Type B pancreatic cell (in vitro differentiated cells): Measurements from ENCODE around the gene CYB5RL. TPM values are rescaled to one million over a fixed set of nuclear protein-coding genes. Genes with fewer than 3 reads are reported as not detected.

Experiments
- DNase-seq: peaks from one replicate; pipeline ENCODE4 v3.0.0; 2021; ENCODE audit warnings: mixed read lengths; ENCODE audit not compliant: unreplicated experiment; ENCODE audit errors: extremely low spot score
- H3K27ac Mint-ChIP-seq: 2 replicates; pipeline ENCODE4 v1.8.0; 2021; ENCODE audit warnings: mild to moderate bottlenecking, mixed read lengths
- H3K27me3 Mint-ChIP-seq: 2 replicates; pipeline ENCODE4 v1.8.0; 2021; ENCODE audit warnings: mixed read lengths
- H3K36me3 Mint-ChIP-seq: 2 replicates; pipeline ENCODE4 v1.8.0; 2021; ENCODE audit warnings: mixed read lengths
- H3K4me1 Mint-ChIP-seq: one replicate; pipeline ENCODE4 v1.8.0; 2021; ENCODE audit warnings: mixed read lengths; ENCODE audit not compliant: unreplicated experiment
- H3K4me3 Mint-ChIP-seq: 2 replicates; pipeline ENCODE4 v1.8.0; 2021; ENCODE audit warnings: mild to moderate bottlenecking, mixed read lengths
- H3K9me3 Mint-ChIP-seq: 2 replicates; pipeline ENCODE4 v1.8.0; 2021; ENCODE audit warnings: mixed read lengths
- total RNA-seq: library from RNA; stranded (reverse); gene quantifications from 2 replicates; pipeline ENCODE4 v1.2.1, GENCODE V29; 2021; ENCODE audit warnings: low replicate concordance
- TF ChIP-seq, protein P1 (sequence below): fragments of 200-600 bp; sonication (generic); conservative IDR thresholded peaks from 2 replicates; pipeline ENCODE4 v1.5.0; 2021; ENCODE audit warnings: antibody characterized with exemption, mild to moderate bottlenecking

The CYB5RL gene
- total RNA-seq, 1 donor from 2014 or later, result 10.9 TPM

DNA sequence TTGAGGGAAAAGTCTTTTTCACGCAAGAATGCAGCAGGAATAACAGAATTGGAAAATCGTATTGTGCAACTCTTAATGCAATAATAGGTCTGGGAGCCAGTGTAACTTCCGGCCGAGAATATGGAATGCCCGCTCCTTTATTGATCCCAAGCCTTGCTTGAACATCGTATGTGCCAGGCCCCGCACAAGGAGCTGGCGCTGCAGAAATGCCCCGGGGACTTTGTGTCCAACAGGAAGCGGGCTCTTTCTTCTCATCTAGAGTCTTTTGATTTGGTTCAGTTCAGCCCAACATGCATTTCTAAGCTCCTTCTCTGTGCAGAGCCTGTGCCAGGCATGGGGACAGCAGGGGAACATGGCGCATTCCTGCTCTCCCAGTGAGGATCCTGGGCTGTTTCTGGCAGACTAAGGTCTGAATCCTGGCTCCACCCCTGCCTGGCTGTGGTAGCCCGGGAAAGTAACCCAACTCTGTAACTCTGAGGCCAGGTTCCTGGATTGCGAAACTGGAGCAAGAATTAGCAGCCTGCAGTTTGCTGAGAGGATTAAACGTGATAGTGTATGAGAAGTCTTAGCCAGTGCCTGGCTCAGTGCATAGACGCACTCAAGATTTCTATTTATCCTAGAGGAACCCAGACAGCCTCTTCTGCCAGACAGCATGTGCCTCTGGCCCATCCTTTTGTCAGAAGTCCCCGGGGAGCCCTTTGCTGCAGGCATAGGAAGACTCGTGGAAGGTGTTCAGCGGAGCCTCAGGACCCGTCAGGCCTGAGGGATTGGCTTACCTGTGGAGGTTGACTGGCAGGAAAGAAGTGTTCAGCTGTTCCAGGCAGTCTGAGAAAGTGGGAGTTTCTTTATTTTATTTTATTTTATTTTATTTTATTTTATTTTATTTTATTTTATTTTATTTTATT lies 46.0 kb downstream of the CYB5RL start:
- Mint-ChIP-seq H3K36me3 (no peaks in the 10 kb centered on the region), H3K4me1 (peaks cover 12% of the 10 kb centered on the region), H3K27me3 (no peaks in the 10 kb centered on the region), H3K9me3 (no peaks in the 10 kb centered on the region), H3K27ac (no peak overlapping the region), H3K4me3 (no peak overlapping the region)
- no peak for DNase-seq
- TF ChIP-seq, protein P1, sequence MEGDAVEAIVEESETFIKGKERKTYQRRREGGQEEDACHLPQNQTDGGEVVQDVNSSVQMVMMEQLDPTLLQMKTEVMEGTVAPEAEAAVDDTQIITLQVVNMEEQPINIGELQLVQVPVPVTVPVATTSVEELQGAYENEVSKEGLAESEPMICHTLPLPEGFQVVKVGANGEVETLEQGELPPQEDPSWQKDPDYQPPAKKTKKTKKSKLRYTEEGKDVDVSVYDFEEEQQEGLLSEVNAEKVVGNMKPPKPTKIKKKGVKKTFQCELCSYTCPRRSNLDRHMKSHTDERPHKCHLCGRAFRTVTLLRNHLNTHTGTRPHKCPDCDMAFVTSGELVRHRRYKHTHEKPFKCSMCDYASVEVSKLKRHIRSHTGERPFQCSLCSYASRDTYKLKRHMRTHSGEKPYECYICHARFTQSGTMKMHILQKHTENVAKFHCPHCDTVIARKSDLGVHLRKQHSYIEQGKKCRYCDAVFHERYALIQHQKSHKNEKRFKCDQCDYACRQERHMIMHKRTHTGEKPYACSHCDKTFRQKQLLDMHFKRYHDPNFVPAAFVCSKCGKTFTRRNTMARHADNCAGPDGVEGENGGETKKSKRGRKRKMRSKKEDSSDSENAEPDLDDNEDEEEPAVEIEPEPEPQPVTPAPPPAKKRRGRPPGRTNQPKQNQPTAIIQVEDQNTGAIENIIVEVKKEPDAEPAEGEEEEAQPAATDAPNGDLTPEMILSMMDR, result no peak

DNA sequence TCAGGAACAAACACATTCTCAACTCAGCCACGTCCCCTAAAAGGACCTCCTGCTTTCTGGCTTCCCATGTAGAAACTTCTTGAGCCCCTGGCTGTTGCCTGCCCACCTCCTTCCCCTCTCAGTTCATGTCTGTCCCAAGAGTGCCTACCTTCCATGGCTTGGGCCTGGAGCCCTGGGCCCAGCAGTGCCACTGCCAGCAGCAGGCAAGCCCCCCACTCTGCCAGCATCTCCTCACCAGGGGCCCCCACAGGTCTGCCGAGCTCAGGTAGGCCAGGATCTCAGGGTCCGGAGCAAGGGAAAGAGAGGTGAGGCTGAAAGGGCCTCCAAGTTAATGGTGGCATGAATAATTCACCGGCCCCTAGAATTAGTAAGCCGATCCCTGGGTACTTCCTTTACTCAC lies 47.1 kb downstream of the CYB5RL start, which contains the start of gene CDCP2:
Gene CDCP2, minus strand, starts transcription at position 305 of the 400 bp plus-strand sequence. Its CDS starts 78 bp downstream, at position 227.
- Mint-ChIP-seq H3K27me3 (no peaks in the 10 kb centered on the region), H3K9me3 (no peaks in the 10 kb centered on the region), H3K4me3 (no peak within 1 kb of the TSS), H3K36me3 (no peaks in the 10 kb centered on the region), H3K27ac (no peak within 1 kb of the TSS), H3K4me1 (peaks cover 12% of the 10 kb centered on the region)
- TF ChIP-seq, protein P1, result no peak
- DNase-seq, result no peak

DNA sequence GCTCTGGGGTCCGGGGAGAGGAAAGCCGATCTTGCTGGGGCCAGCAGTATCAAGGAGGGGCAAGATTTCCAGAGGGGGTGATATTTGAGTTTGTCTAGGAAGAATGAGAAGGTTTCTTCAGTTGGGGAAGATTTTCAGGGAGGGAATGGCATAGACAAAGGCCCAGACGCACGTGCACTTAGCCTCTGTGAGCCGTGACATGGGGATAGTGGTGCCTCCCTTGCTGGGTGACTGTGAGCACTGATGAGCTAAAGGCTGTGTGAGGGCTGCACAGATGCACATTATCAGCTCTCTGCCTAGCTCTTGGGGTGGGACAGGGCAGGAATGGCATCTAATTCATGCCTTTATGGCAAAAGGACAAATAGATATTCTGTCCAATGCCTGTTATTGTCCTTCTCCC lies 48.8 kb downstream of the CYB5RL start:
- no peaks in the 10 kb centered on the region for H3K9me3 Mint-ChIP-seq
- no peak overlapping the region for H3K4me3 Mint-ChIP-seq
- H3K27ac Mint-ChIP-seq, result no peak overlapping the region
- no peaks in the 10 kb centered on the region for H3K36me3 Mint-ChIP-seq
- H3K27me3 Mint-ChIP-seq, result no peaks in the 10 kb centered on the region
- H3K4me1 Mint-ChIP-seq, result peaks cover 12% of the 10 kb centered on the region
- DNase-seq, result no peak
- TF ChIP-seq, protein P1, result no peak

Other genes starting within 250 kb of the CYB5RL start
- gene LDLRAD1, start 181.8 kb downstream of the CYB5RL start, total RNA-seq, result 1.3 and 1.5 TPM in 2 replicates
- gene TMEM59, start 146.8 kb downstream of the CYB5RL start, total RNA-seq, result 283 and 390 TPM in 2 replicates
- gene TCEANC2, start 146.4 kb downstream of the CYB5RL start, total RNA-seq, result 5.5 and 7.6 TPM in 2 replicates
- not detected in 2 replicates for gene CDCP2, start 47.0 kb downstream of the CYB5RL start, total RNA-seq
- gene MRPL37, start 137 bp upstream of the CYB5RL start, total RNA-seq, result 77.9 and 78.4 TPM in 2 replicates
- gene SSBP3, start 206.4 kb upstream of the CYB5RL start, total RNA-seq, result 69.5 and 129 TPM in 2 replicates